Pons (tissue), 1 donor: ENCODE measurements around the gene MRPS34.
"Not testable (repeated sequence)": the region's sequence is repeated elsewhere in the genome, so short reads cannot be mapped to it uniquely, and the experiment has no call there.

Experiments used
- DNase-seq: peaks from one replicate; pipeline ENCODE4 v3.0.0-alpha.2; 2016; ENCODE audit warnings: low spot score

The MRPS34 gene

GRCh38 chr16:1772908-1773702, at the start of gene MRPS34:
Gene MRPS34, minus strand, starts transcription at chr16:1773134. Its CDS starts 15 bp downstream, at chr16:1773119.
- DNase-seq, result peak; percentile 63

- DNase-seq, result no peak
These were observed 49.1 kb upstream of the MRPS34 start for GRCh38 chr16:1821861-1822611.

GRCh38 chr16:1820946-1821290, 48.0 kb upstream of the MRPS34 start:
- no peak for DNase-seq

GRCh38 chr16:1820096-1820945, 47.4 kb upstream of the MRPS34 start:
- no peak for DNase-seq

- DNase-seq, result no peak
These were observed 46.7 kb upstream of the MRPS34 start for GRCh38 chr16:1819611-1820010.

- no peak for DNase-seq
These were observed 46.1 kb upstream of the MRPS34 start for GRCh38 chr16:1818873-1819525.

- DNase-seq, result no peak
These were observed 45.4 kb upstream of the MRPS34 start for GRCh38 chr16:1818204-1818872.

GRCh38 chr16:1817716-1818115, 44.8 kb upstream of the MRPS34 start:
- no peak for DNase-seq

GRCh38 chr16:1817276-1817589, 44.3 kb upstream of the MRPS34 start:
- DNase-seq, result no peak

- no peak for DNase-seq
These were observed 43.7 kb upstream of the MRPS34 start for GRCh38 chr16:1816396-1817275.

- no peak for DNase-seq
These were observed 42.5 kb upstream of the MRPS34 start for GRCh38 chr16:1815461-1815860.

GRCh38 chr16:1812732-1813163, 39.8 kb upstream of the MRPS34 start:
- no peak for DNase-seq

GRCh38 chr16:1810536-1810935, 37.6 kb upstream of the MRPS34 start:
- DNase-seq, result no peak

GRCh38 chr16:1810106-1810505, 37.2 kb upstream of the MRPS34 start:
- no peak for DNase-seq

GRCh38 chr16:1809281-1809801, 36.4 kb upstream of the MRPS34 start:
- DNase-seq, result no peak

GRCh38 chr16:1808691-1809090, 35.8 kb upstream of the MRPS34 start:
- no peak for DNase-seq

GRCh38 chr16:1807626-1808025, 34.7 kb upstream of the MRPS34 start:
- no peak for DNase-seq

GRCh38 chr16:1800701-1801100, 27.8 kb upstream of the MRPS34 start:
- DNase-seq, result no peak

GRCh38 chr16:1799263-1799662, 26.3 kb upstream of the MRPS34 start:
- DNase-seq, result not testable (repeated sequence)
